AG04450 (cell line): ENCODE results near the gene IAPP. TPM values are rescaled to one million over a fixed set of nuclear protein-coding genes. Genes with fewer than 3 reads are reported as not detected.

Experiments used
- CTCF ChIA-PET: fragments of 300-600, 350-600 bp; formaldehyde crosslinking; extraction: SDS; loops from one replicate; lab custom pipeline; 2022; ENCODE audit warnings: antibody characterized with exemption, inconsistent platforms; lab: Charles Lee
- POLR2A ChIA-PET: fragments of 350-600 bp; formaldehyde crosslinking; extraction: SDS; loops from one replicate; lab custom pipeline; 2021; ENCODE audit warnings: antibody characterized with exemption, inconsistent platforms; lab: Yijun Ruan, JAX
- DNase-seq: peaks from one replicate; pipeline ENCODE4 v3.0.0-alpha.2; 2011; ENCODE audit warnings: low read depth, low spot score
- H3K27ac ChIP-seq: one replicate; pipeline ENCODE4 v1.5.1; 2012; ENCODE audit warnings: low read depth, low read length, control low read depth
- H3K27me3 ChIP-seq: one replicate; pipeline ENCODE4 v1.6.0; 2012; ENCODE audit warnings: low read length; ENCODE audit not compliant: control insufficient read depth, insufficient read depth
- H3K4me3 ChIP-seq: 2 replicates; pipeline ENCODE4 v1.5.1; 2011; ENCODE audit warnings: mild to moderate bottlenecking, low read depth, low read length, control low read depth
- H3K9me3 ChIP-seq: 2 replicates; pipeline ENCODE4 v1.5.1; 2012; ENCODE audit warnings: low read length; ENCODE audit not compliant: control insufficient read depth, insufficient read depth
- polyA plus RNA-seq: library from polyadenylated mRNA; depleted of rRNA; stranded (reverse); fragments of >200 nt; gene quantifications from 2 replicates; pipeline ENCODE4 v1.2.3, GENCODE V29; 2011
- TF ChIP-seq, protein P1 (sequence below): IDR thresholded peaks from 2 replicates; pipeline ENCODE4 v1.5.1; 2011; ENCODE audit warnings: low read depth, low read length, control low read depth, inconsistent platforms

IAPP gene
- polyA plus RNA-seq, 1 experiment = not detected

DNA sequence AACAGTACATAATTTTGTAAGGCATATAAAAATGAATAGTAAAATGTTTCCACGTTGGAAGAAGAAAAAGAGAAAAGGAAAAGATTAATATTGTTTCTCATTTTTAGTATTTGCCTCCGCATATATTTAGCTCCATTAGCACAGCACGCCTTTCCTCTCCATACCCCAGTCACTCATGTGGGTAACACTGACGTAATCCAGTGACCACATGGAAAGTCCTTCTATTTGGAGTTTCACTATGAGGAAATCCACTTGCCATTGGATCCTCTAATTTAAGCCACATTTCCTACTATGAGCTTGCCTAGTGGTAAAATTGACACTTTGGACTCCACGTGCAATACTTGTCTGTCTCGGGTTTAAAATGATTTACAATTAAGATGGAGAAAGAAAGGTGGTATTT, 32.3 kb upstream of the IAPP start:
- Histone ChIP-seq H3K27ac (no peak overlapping the region), H3K4me3 (no peak overlapping the region), H3K27me3 (no peaks in the 10 kb centered on the region), H3K9me3 (no peaks in the 10 kb centered on the region)
- ChIA-PET POLR2A (no interaction called here), CTCF (no interaction called here)
- no peak for DNase-seq
- TF ChIP-seq, protein P1, sequence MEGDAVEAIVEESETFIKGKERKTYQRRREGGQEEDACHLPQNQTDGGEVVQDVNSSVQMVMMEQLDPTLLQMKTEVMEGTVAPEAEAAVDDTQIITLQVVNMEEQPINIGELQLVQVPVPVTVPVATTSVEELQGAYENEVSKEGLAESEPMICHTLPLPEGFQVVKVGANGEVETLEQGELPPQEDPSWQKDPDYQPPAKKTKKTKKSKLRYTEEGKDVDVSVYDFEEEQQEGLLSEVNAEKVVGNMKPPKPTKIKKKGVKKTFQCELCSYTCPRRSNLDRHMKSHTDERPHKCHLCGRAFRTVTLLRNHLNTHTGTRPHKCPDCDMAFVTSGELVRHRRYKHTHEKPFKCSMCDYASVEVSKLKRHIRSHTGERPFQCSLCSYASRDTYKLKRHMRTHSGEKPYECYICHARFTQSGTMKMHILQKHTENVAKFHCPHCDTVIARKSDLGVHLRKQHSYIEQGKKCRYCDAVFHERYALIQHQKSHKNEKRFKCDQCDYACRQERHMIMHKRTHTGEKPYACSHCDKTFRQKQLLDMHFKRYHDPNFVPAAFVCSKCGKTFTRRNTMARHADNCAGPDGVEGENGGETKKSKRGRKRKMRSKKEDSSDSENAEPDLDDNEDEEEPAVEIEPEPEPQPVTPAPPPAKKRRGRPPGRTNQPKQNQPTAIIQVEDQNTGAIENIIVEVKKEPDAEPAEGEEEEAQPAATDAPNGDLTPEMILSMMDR = no peak

DNA sequence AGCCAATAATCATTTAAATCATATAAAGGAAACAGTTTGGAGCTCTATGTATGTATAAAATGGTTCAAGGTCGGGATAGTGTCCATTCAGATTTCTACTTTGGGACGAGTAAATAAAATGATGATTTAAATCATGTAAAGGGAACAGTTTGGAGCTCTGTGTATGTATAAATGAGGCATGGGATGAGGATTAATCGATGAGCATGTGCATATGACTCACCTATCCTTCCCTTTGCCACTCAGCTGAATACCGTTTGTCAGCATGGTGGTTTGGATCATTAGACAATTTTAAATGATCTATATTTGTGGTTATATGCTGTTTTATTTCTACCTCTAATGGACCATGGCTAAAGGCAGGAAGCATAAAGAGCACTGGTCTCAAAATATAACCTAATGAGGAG, 30.9 kb upstream of the IAPP start:
- DNase-seq = no peak
- Histone ChIP-seq H3K27me3 (no peaks in the 10 kb centered on the region), H3K27ac (no peak overlapping the region), H3K9me3 (no peaks in the 10 kb centered on the region), H3K4me3 (no peak overlapping the region)
- ChIA-PET POLR2A (no interaction called here), CTCF (no interaction called here)
- TF ChIP-seq, protein P1 = no peak

DNA sequence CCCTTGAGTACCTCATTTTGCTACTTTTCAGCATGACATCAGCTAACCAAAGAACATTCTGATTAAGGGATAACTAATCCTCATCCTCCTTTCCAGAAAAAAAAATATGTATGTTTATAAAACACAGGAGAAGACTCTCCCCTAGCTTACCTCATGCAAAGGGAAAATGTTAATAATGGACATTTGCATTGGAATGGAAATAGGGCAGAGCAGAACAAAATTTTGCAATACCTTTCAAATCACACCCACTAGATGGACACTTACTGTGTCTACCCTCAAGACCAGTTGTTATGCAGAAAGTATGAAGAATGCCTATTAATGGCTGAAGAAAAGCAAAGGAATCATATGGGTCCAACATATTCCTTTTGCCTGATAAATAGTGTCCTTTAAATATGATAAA, 29.1 kb upstream of the IAPP start:
- TF ChIP-seq, protein P1 = no peak
- Histone ChIP-seq H3K27ac (no peak overlapping the region), H3K4me3 (no peak overlapping the region), H3K27me3 (no peaks in the 10 kb centered on the region), H3K9me3 (no peaks in the 10 kb centered on the region)
- POLR2A ChIA-PET = no interaction called here
- no peak for DNase-seq
- CTCF ChIA-PET = no interaction called here

DNA sequence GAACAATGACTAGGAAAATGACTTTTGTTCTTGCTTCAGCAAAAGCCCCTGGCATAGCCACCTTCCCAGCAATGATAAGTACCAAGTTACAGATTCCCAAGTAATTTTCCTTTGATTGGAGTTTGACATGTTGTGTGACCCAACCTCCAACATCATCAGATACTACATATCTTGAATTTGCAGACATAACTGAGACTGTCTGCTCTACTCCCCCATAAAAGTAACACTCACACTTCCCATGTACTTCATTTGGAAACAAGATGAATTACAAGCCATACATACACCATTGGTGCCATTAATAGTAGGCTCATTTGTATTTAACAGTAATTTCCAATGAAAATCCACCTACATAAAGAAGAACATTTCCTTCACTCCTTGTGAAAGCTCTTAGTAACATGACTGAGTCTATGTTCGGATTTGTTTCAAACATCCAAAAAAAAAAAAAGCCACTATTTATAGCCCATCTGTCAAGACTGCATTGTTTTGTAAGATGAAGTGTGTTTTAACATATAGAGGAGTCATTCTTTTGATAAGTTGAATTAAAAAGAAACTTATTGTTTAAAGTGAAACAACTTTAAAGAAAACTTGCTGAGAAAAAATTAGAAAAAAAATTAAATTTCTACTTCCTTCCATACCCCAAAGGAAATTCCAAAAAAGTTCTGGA, 26.0 kb upstream of the IAPP start:
- no peaks in the 10 kb centered on the region for H3K27me3 ChIP-seq
- no peaks in the 10 kb centered on the region for H3K9me3 ChIP-seq
- H3K4me3 ChIP-seq = no peak overlapping the region
- no peak for DNase-seq
- POLR2A ChIA-PET = no interaction called here
- CTCF ChIA-PET = no interaction called here
- TF ChIP-seq, protein P1 = no peak
- H3K27ac ChIP-seq = no peak overlapping the region

DNA sequence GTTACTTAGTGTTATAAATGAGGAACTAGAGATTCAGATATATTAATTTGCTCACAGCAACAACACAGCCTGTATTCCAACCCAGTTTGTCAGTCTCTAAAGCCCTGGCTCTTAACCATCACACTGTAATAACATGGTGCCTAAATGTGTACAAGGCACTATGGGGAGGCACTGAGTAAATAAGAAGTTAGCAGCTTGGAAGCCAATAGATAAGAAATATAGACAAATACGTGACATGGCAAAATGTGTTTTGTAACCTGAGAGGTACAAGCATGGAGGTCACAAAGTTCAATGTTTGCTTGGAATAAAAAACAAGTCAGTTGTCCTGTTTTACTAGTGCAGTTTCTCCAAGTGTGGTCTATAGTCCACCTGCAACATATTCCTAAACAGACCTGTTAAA, 21.7 kb upstream of the IAPP start:
- no peak for DNase-seq
- Histone ChIP-seq H3K27ac (no peak overlapping the region), H3K27me3 (no peaks in the 10 kb centered on the region), H3K4me3 (no peak overlapping the region), H3K9me3 (no peaks in the 10 kb centered on the region)
- POLR2A ChIA-PET = no interaction called here
- TF ChIP-seq, protein P1 = no peak
- CTCF ChIA-PET = no interaction called here
